Cardiac septum (tissue), 1 donor: ENCODE data around the gene SCN8A. TPM values are rescaled to one million over a fixed set of nuclear protein-coding genes. Genes with fewer than 3 reads are reported as not detected.

Experiments used
- DNase-seq: peaks from one replicate; pipeline ENCODE4 v3.0.0-alpha.2; 2020; ENCODE audit warnings: low spot score
- intact Hi-C: fragments of 100-400 bp; cut with DNase I; formaldehyde crosslinking; loops from one replicate; pipeline ENCODE4 v1.14.0; 2022
- total RNA-seq: library from RNA; stranded (reverse); fragmentation: NEBNext Ultra II Directional; extraction: Animal tissue kit (Norgen Biotek cat#: 25700); gene quantifications from one replicate; pipeline ENCODE4 v1.2.1, GENCODE V29; 2021
- donor health status: DM: no; HTN: no; CAD: no.

The SCN8A gene
- total RNA-seq, 1 donor from 2014 or later = 0.19 TPM

- intact Hi-C loops = no loop called here
- DNase-seq = no peak
Measured at GRCh38 chr12:51695241-51696010, 104.4 kb downstream of the SCN8A start.

DNA sequence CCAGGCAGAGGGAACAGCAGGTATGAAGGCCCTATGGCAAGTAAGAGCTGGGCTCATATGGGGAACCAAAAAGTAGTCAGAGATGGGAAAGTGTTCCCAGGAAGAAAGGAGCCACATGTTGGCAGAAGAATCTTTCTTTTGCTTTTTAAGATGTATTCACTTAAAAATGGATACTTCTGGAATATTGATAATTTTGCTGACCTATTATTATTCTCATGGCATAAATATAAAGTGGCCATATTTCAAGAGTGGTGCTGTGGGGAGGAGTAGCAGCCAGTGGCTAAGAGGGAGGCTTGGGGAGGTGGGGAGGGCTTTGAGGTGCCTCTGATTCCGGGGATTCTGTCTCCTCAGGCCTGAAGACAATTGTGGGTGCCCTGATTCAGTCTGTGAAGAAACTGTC lies 108.2 kb downstream of the SCN8A start:
- intact Hi-C loops = no loop called here
- DNase-seq = no peak

GRCh38 chr12:51700887-51701286 lies 109.9 kb downstream of the SCN8A start:
- intact Hi-C loops = no loop called here
- no peak for DNase-seq

- intact Hi-C loops = no loop called here
- DNase-seq = no peak
Measured at GRCh38 chr12:51702587-51702986, 111.6 kb downstream of the SCN8A start.

DNA sequence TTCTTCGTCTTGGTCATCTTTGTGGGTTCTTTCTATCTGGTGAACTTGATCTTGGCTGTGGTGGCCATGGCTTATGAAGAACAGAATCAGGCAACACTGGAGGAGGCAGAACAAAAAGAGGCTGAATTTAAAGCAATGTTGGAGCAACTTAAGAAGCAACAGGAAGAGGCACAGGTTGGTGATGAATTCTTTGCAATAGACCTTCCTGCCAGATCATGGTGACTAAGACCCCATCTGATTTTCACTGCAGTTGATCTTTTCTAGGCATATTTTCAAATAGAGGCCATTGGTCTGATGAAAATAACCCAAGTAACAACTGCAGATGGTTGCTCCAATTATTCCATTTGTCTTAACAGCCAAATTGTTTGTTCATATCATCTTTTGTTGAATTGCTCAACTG lies 114.4 kb downstream of the SCN8A start:
- no peak for DNase-seq
- intact Hi-C loops = no loop called here

DNA sequence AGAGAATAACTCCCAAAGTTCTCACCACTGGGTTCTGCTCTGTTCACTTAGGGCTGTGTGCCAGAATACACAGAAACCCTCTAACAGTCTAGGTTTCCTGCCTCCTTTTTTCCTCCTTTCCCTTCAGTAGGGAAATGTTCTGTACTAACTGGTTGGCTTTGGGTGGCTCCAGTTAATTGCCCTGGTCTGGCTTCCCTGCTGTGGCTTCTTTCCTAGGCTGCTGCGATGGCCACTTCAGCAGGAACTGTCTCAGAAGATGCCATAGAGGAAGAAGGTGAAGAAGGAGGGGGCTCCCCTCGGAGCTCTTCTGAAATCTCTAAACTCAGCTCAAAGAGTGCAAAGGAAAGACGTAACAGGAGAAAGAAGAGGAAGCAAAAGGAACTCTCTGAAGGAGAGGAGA lies 115.2 kb downstream of the SCN8A start:
- no peak for DNase-seq
- intact Hi-C loops = no loop called here

- intact Hi-C loops = no loop called here
- no peak for DNase-seq
Measured at GRCh38 chr12:51714666-51715065, 123.6 kb downstream of the SCN8A start.

GRCh38 chr12:51717326-51717925 lies 126.4 kb downstream of the SCN8A start:
- intact Hi-C loops = no loop called here
- DNase-seq = no peak

DNA sequence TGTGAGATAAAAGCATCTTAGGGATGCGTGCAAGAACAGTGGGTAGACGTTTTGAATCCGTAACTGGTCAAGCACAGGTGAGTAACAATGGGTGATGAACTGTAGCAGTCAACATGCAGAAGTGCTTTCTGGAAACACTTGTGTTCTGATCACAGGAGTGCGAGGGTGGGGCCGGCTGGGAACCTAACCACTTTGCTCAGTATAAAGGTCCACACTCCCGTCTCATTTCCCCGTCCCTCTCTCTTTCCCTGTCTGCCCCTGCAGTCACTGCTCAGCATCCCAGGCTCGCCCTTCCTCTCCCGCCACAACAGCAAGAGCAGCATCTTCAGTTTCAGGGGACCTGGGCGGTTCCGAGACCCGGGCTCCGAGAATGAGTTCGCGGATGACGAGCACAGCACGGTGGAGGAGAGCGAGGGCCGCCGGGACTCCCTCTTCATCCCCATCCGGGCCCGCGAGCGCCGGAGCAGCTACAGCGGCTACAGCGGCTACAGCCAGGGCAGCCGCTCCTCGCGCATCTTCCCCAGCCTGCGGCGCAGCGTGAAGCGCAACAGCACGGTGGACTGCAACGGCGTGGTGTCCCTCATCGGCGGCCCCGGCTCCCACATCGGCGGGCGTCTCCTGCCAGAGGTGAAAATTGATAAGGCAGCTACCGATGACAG lies 130.4 kb downstream of the SCN8A start:
- no peak for DNase-seq
- intact Hi-C loops = no loop called here

- DNase-seq = no peak
- intact Hi-C loops = no loop called here
Measured at GRCh38 chr12:51722431-51722830, 131.4 kb downstream of the SCN8A start.

GRCh38 chr12:51726161-51726560 lies 135.1 kb downstream of the SCN8A start:
- no peak for DNase-seq

GRCh38 chr12:51726931-51727330 lies 135.9 kb downstream of the SCN8A start:
- intact Hi-C loops = no loop called here
- no peak for DNase-seq

More at GRCh38 chr12:51726161-51726560, 135.1 kb downstream of the SCN8A start:
- intact Hi-C loops = no loop called here

DNA sequence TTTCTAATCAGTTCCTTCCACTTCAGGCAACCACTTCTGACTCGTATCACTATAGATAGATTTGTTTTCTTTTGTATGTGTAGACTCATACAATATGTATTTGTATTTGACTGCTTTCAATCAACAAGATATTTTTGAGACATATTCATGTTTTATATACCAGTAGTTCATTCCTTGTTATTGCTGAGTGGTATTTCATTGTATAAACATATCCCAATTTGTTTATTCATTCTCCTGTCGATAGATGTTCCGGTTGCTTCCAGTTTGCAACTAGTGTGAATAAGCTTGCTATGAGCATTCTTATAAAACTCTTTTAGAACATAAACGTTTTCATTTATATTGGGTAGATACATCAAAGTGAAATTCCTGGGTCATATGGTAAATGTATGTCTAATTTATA lies 138.3 kb downstream of the SCN8A start:
- intact Hi-C loops = no loop called here
- DNase-seq = no peak

DNA sequence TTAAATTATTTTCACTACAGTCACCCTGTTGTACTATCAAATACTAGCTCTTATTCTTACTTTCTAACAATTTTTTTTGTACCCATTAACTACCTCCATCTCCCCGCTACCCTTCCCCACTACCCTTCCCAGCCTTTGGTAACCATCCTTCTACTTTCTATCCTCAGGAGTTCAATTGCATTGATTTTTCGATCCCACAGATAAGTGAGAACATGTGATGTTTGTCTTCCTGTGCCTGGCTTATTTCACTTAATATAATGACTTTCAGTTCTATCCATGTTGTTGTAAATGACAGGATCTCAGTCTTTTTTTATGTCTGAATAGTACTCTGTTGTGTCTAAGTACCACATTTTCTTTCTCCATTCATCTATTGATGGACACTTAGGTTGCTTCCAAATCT lies 139.7 kb downstream of the SCN8A start:
- intact Hi-C loops = no loop called here
- no peak for DNase-seq

DNA sequence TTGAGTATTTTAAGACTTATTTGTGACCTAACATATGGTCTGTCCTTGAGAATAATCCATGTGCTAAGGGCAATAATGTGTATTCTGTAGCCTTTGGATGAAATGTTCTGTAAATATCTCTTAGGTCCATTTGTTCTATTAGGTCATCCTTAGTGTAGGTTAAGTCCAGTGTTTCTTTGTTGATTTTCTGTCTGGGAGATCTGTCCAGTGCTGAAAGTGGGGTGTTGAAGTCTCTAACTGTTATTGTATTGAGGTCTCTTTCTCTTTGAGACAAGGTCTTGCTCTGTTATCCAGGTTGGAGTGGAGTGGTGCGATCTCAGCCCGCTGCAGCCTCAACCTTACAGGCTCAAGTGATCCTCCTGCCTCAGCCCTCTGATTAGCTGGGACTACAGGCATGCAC lies 149.5 kb downstream of the SCN8A start:
- DNase-seq = no peak
- intact Hi-C loops = no loop called here

GRCh38 chr12:51744235-51744634 lies 153.2 kb downstream of the SCN8A start:
- intact Hi-C loops = no loop called here

DNA sequence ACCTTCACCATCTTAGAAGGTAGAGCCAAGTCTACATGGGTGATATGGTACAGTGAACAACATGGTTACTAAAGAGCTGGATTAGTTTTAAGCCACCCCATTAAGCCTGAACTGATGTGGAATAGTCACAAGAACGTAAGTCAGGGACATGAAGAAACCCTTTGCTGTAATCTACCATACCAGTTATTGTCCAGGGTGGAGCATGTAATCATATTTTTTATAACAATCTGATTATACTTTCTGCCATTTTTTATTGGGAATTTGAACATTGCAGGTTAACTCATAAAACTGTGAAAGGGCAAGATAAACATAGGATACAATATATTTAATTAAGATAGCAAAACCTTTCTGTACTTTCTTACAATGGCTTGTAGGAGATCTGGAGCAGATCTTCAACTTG lies 153.9 kb downstream of the SCN8A start:
- no peak for DNase-seq
- intact Hi-C loops = no loop called here

More at GRCh38 chr12:51744235-51744634, 153.2 kb downstream of the SCN8A start:
- DNase-seq = no peak

DNA sequence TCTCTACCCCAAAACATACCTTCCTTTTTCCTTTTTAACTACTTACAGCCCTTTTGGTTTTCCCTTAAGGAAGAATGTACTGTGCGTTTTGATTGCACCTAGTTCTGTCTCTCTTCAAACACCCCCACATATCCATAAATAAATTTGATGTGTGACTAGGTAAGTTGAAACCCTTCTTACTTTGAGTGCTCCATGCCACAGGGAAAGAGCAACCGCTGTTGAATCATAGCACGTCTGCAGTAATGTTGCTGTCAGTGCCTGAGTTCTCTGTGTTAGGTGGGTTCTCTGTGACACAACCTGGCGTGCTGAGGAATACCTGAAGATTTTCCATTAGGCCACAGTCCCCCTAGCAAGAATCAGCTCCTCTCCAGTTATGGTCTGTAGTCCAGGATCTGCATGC lies 155.4 kb downstream of the SCN8A start:
- no peak for DNase-seq
- intact Hi-C loops = no loop called here

DNA sequence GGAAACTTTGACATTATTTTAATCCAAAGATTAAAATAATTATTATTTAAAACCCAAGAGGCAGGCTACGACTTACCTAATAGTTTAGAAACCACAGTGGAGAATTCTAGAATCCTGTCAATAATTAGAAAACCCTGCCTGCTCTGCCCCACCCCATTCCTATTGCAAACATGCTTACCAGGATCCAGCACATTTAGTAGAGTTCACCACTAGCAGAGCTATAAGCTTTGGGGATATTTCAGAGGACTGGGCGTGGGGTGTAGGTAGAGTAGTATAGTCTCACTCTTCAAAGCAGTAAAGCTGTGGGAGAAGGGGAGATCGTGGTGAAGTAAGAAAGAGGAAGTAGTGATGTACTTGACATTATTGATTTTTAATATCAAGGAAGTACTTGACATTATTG lies 157.2 kb downstream of the SCN8A start:
- no peak for DNase-seq
- intact Hi-C loops = no loop called here

GRCh38 chr12:51749206-51749985 lies 158.4 kb downstream of the SCN8A start:
- intact Hi-C loops = no loop called here
- no peak for DNase-seq
